TTC549 (cell line): ENCODE measurements around the gene MPZL3.
"Not testable (repeated sequence)": the region's sequence is repeated elsewhere in the genome, so short reads cannot be mapped to it uniquely, and the experiment has no call there.

Experiments used
- FAIRE-seq: peaks from 2 replicates; lab custom pipeline; 2012; peaks lifted over from hg19 to GRCh38; lab: Jason Lieb, UNC

MPZL3 gene

GRCh38 chr11:118183691-118184090 is 68.5 kb downstream of the MPZL3 start:
- not testable (repeated sequence) for FAIRE-seq

DNA sequence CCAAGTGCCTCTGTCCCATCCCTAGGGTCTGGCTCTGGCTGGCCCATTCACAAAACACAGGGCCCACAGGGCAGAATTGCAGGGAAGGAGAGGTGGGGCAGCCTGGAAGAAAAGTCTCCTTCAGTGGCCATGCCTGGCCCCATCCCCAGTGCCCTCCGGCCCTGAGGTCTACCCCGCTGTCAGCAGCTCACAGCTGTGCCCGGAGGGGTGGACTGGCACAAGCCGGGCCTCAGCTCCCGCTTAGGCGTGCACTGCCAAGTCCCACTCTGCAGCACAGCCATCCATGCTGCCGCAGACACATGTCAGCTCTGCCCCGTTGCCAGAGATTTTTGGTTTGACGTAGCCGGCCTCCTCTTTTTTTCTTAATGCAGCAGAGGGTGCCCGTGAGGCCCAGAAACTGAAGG is 71.9 kb downstream of the MPZL3 start:
- FAIRE-seq = no peak

- no peak for FAIRE-seq
These were observed 75.4 kb downstream of the MPZL3 start for GRCh38 chr11:118176778-118177134.
